Epidermal melanocyte (primary cell): ENCODE data around the gene MEGF6.

Experiments
- DNase-seq: peaks from one replicate; pipeline ENCODE4 v3.0.0; 2011; ENCODE audit warnings: low spot score; ENCODE audit not compliant: insufficient read length

MEGF6 gene

GRCh38 chr1:3645666-3646355, 34.5 kb upstream of the MEGF6 start:
- no peak for DNase-seq

- DNase-seq, result no peak
Observed at GRCh38 chr1:3645247-3645646, 33.9 kb upstream of the MEGF6 start.

GRCh38 chr1:3644273-3644672, 33.0 kb upstream of the MEGF6 start:
- DNase-seq, result no peak

GRCh38 chr1:3642919-3643675, 31.8 kb upstream of the MEGF6 start:
- DNase-seq, result no peak

- no peak for DNase-seq
Observed at GRCh38 chr1:3641816-3642215, 30.5 kb upstream of the MEGF6 start.

- no peak for DNase-seq
Observed at GRCh38 chr1:3641046-3641760, 29.9 kb upstream of the MEGF6 start.

GRCh38 chr1:3640121-3640837, 29.0 kb upstream of the MEGF6 start:
- DNase-seq, result no peak

- no peak for DNase-seq
Observed at GRCh38 chr1:3639397-3639911, 28.1 kb upstream of the MEGF6 start.

- DNase-seq, result no peak
Observed at GRCh38 chr1:3638676-3639075, 27.4 kb upstream of the MEGF6 start.

- DNase-seq, result no peak
Observed at GRCh38 chr1:3638027-3638426, 26.7 kb upstream of the MEGF6 start.

GRCh38 chr1:3636531-3636930, 25.2 kb upstream of the MEGF6 start:
- no peak for DNase-seq

- DNase-seq, result no peak
Observed at GRCh38 chr1:3636080-3636479, 24.8 kb upstream of the MEGF6 start.

- DNase-seq, result no peak
Observed at GRCh38 chr1:3634059-3634800, 22.9 kb upstream of the MEGF6 start.

- no peak for DNase-seq
Observed at GRCh38 chr1:3633344-3634058, 22.2 kb upstream of the MEGF6 start.

GRCh38 chr1:3632716-3633343, 21.5 kb upstream of the MEGF6 start:
- DNase-seq, result no peak

- no peak for DNase-seq
Observed at GRCh38 chr1:3632298-3632697, 21.0 kb upstream of the MEGF6 start.

- DNase-seq, result no peak
Observed at GRCh38 chr1:3631320-3632260, 20.3 kb upstream of the MEGF6 start.

- no peak for DNase-seq
Observed at GRCh38 chr1:3630914-3631313, 19.6 kb upstream of the MEGF6 start.
